Natural killer cell treated with Interleukin-12 subunit alpha and Interleukin-12 subunit beta and Interleukin-15 and Interleukin-18, amount 100 ng/mL, for 72 hours (primary cell): Measurements from ENCODE around the gene WIPF2. TPM values are rescaled to one million over a fixed set of nuclear protein-coding genes. Genes with fewer than 3 reads are reported as not detected.
"Not testable (repeated sequence)": the region's sequence is repeated elsewhere in the genome, so short reads cannot be mapped to it uniquely, and the experiment has no call there.

Experiments used
- ATAC-seq, 2 donors: fragments of 150-1000 bp; cut with Tn5 transposase in 1 of 2; sonication (Bioruptor Pico), chemical (Tn5 transposase) in 1 of 2; 2 replicates each; pipeline ENCODE4 v1.10.0; 2021
- DNase-seq: peaks from one replicate; pipeline ENCODE4 v3.0.0; 2022; ENCODE audit warnings: low spot score
- H3K27ac Mint-ChIP-seq, 2 donors: 1 replicate in 1 of 2; 2 replicates in 1 of 2; pipeline ENCODE4 v1.8.0; 2022; ENCODE audit warnings: mixed read lengths in 2 of 2, mild to moderate bottlenecking in 1 of 2, moderate library complexity in 1 of 2
- H3K27me3 Mint-ChIP-seq, 2 donors: 1 replicate in 1 of 2; 2 replicates in 1 of 2; pipeline ENCODE4 v1.8.0; 2022; ENCODE audit warnings: mixed read lengths in 2 of 2
- H3K36me3 Mint-ChIP-seq: one replicate; pipeline ENCODE4 v1.8.0; 2022; ENCODE audit warnings: mixed read lengths
- H3K4me1 Mint-ChIP-seq, 2 donors: 1 replicate in 1 of 2; 2 replicates in 1 of 2; pipeline ENCODE4 v1.8.0; 2022; ENCODE audit warnings: low read depth in 2 of 2, mixed read lengths in 2 of 2, mild to moderate bottlenecking in 1 of 2
- H3K4me3 Mint-ChIP-seq: one replicate; pipeline ENCODE4 v1.8.0; 2022; ENCODE audit warnings: mixed read lengths
- H3K9me3 Mint-ChIP-seq: 2 replicates; pipeline ENCODE4 v1.8.0; 2022; ENCODE audit warnings: mixed read lengths
- total RNA-seq, 2 donors: library from RNA; stranded (reverse); gene quantifications; one replicate each; pipeline ENCODE4 v1.2.3, GENCODE V29; 2022

The WIPF2 gene
- total RNA-seq, 2 donors from 2014 or later, result 32.4 to 34.6 TPM

DNA sequence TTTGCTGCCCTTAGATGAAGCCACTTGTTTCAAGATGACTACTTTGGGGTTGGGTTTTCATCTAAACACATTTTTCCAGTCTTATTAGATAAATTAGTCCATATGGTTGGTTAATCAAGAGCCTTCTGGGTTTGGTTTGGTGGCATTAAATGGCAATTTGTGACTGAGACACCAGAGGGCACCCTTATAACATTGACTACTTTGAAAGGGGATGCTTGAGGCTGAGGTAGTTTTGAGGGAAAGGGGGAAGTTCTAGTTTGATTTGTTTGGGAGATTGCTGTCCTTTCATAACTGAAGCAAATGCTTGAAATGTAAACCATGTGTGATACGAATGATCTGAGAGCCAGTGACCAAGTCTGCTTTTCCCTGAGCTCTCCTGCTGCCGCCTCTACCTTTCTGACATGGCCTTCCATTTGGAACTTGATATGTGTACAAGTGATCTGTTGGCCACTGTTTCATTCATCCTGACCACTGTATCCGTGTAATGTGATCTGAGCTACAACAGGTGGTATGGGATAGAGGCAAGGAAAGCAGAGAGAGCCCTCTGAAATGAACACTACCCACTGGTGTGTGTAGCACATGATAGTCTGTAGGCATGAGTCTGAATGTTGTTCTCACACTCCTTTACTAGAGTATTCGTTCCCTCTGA lies 84.0 kb downstream of the WIPF2 start:
- ATAC-seq (peak in 1 of 2 donors; percentile 41), DNase-seq (no peak)
- Mint-ChIP-seq H3K4me1 (peaks cover 14 to 15% of the 10 kb centered on the region in 2 donors), H3K27ac (no peak overlapping the region), H3K9me3 (no peaks in the 10 kb centered on the region), H3K36me3 (peaks cover 17% of the 10 kb centered on the region), H3K27me3 (no peaks in the 10 kb centered on the region), H3K4me3 (no peak overlapping the region)

- no peaks in the 10 kb centered on the region for H3K9me3 Mint-ChIP-seq
- H3K4me3 Mint-ChIP-seq, result no peak overlapping the region
- peak overlapping the region in 1 of 2 donors; percentile 14 for H3K27ac Mint-ChIP-seq
- peaks cover 14 to 15% of the 10 kb centered on the region in 2 donors for H3K4me1 Mint-ChIP-seq
- ATAC-seq (no peak), DNase-seq (no peak)
- no peaks in the 10 kb centered on the region for H3K27me3 Mint-ChIP-seq
- peaks cover 17% of the 10 kb centered on the region for H3K36me3 Mint-ChIP-seq
These were observed 84.8 kb downstream of the WIPF2 start for GRCh38 chr17:40303708-40304551.

DNA sequence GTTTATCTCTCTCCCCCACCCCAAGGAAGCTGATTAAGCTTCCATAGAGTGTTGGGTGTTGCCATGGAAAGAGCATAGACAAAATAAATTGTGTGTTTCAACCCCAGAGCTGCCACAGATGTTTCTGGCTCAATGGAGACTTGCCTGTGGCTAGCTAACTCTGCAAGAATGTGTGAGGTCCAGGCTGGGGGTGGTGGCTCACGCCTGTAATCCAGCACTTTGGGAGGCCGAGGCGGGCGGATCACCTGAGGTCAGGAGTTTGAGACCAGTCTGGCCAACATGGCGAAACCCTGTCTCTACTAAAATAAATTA lies 85.4 kb downstream of the WIPF2 start:
- H3K9me3 Mint-ChIP-seq, H3K4me3 Mint-ChIP-seq, ATAC-seq, DNase-seq, H3K27ac Mint-ChIP-seq, H3K27me3 Mint-ChIP-seq: not testable (repeated sequence)
- H3K36me3 Mint-ChIP-seq, result peaks cover 17% of the 10 kb centered on the region
- H3K4me1 Mint-ChIP-seq, result peaks cover 15 to 18% of the 10 kb centered on the region in 2 donors

DNA sequence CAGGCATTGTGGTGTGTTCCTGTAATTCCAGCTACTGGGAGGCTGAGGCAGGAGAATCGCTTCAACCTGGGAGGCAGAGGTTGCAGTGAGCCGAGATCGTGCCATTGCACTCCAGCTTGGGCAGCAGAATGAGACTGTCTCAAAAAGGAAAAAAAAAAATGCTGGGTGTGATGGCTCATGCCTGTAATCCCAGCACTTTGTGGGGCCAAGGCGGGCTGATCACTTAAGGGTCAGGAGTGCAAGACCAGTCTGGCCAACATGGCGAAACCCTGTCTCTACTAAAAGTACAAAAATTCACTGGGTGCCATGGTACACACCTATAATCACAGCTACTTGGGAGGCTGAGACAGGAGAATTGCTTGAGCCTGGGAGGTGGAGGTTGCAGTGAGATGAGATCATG lies 85.8 kb downstream of the WIPF2 start:
- peaks cover 17% of the 10 kb centered on the region for H3K36me3 Mint-ChIP-seq
- DNase-seq, H3K27ac Mint-ChIP-seq, H3K27me3 Mint-ChIP-seq, H3K9me3 Mint-ChIP-seq, H3K4me3 Mint-ChIP-seq, ATAC-seq: not testable (repeated sequence)
- peaks cover 15 to 22% of the 10 kb centered on the region in 2 donors for H3K4me1 Mint-ChIP-seq

DNA sequence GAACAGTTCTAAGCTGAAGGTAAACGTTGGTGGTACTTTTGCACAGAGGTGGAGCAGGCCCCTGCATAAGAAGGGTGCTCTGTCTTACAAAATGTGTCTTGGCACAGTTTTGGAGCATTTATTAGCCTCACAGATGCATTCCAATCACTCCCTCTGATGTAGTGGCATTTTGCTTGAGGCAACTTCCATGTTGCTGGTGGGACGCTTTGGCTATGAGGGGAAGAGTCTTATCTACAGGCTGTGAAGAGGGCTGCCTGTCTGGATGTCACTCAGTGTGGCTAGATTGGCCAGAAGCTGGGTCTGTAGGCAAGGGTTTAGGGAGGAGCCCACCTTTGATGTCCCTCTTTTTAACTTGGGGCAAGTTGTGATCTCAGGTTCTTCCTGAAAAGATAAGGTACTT lies 87.3 kb downstream of the WIPF2 start:
- no peak for DNase-seq
- Mint-ChIP-seq H3K9me3 (no peaks in the 10 kb centered on the region), H3K36me3 (peaks cover 15% of the 10 kb centered on the region), H3K27ac (no peak overlapping the region), H3K4me3 (no peak overlapping the region), H3K27me3 (no peaks in the 10 kb centered on the region), H3K4me1 (peaks cover 20 to 36% of the 10 kb centered on the region in 2 donors)
- ATAC-seq, result no peak

- H3K27me3 Mint-ChIP-seq, result no peaks in the 10 kb centered on the region
- peaks cover 28 to 44% of the 10 kb centered on the region in 2 donors for H3K4me1 Mint-ChIP-seq
- no peak overlapping the region for H3K4me3 Mint-ChIP-seq
- H3K27ac Mint-ChIP-seq, result no peak overlapping the region
- peaks cover 12% of the 10 kb centered on the region for H3K36me3 Mint-ChIP-seq
- H3K9me3 Mint-ChIP-seq, result no peaks in the 10 kb centered on the region
- DNase-seq (no peak), ATAC-seq (no peak)
These were observed 88.1 kb downstream of the WIPF2 start for GRCh38 chr17:40307001-40307730.

- no peaks in the 10 kb centered on the region for H3K9me3 Mint-ChIP-seq
- H3K36me3 Mint-ChIP-seq, result peaks cover 11% of the 10 kb centered on the region
- H3K27me3 Mint-ChIP-seq, result no peaks in the 10 kb centered on the region
- DNase-seq, result no peak
- peaks cover 34 to 49% of the 10 kb centered on the region in 2 donors for H3K4me1 Mint-ChIP-seq
- H3K4me3 Mint-ChIP-seq, result no peak overlapping the region
- H3K27ac Mint-ChIP-seq, result no peak overlapping the region
- ATAC-seq, result no peak
These were observed 88.7 kb downstream of the WIPF2 start for GRCh38 chr17:40307740-40308239.

DNA sequence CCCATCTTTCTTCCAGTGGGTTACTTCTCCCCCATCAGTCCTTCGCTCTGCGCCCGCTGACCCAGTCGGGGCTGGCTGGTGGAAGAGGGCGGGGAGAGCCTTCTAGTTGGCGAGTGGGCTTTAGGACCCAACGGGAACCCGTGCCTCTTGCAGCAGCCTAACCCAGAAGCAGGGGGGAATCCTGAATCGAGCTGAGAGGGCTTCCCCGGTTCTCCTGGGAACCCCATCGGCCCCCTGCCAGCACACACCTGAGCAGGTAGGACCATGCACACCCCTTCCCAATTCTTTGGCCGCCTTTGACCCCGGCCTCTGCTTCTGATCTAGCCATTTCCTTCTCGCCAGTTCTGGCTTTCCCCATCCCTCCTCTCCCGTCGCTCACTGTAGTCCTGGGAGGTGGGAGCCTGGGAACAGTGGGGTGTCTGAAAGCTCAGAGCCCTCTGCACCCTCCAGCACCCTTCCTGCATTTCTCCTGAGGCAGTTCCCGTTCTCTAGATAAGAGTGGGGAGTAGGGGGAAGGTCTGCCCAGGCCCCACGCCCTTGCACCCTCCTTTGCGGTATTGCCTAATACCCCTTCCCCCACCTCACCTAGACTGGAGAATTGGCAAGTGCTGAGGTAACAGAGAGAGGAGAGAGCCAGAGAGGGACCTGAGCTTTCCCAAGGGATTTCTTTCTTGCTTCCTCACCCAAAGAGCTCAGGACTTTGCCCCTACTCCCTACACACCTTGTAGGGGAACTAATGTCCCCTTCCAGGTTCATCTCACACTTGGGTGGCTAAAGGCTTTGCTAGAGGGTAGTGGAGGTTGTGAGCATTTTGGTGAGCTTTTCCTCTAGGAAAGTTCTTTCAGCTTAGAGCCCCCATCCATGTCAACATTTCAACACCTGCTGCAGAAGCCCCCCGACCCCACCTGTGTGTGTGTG lies 90.2 kb downstream of the WIPF2 start, which contains the start of gene RARA:
TSS of gene RARA (plus strand) at position 150 of the 918 bp plus-strand sequence. CDS start 22,039 bp downstream, outside the sequence.
- DNase-seq, result no peak
- no peak within 1 kb of the TSS for H3K27ac Mint-ChIP-seq
- no peaks in the 10 kb centered on the region for H3K36me3 Mint-ChIP-seq
- no peaks in the 10 kb centered on the region for H3K27me3 Mint-ChIP-seq
- ATAC-seq, result peak in 1 of 2 donors; percentile 60
- H3K4me3 Mint-ChIP-seq, result no peak within 1 kb of the TSS
- peaks cover 30 to 51% of the 10 kb centered on the region in 2 donors for H3K4me1 Mint-ChIP-seq
- no peaks in the 10 kb centered on the region for H3K9me3 Mint-ChIP-seq

DNA sequence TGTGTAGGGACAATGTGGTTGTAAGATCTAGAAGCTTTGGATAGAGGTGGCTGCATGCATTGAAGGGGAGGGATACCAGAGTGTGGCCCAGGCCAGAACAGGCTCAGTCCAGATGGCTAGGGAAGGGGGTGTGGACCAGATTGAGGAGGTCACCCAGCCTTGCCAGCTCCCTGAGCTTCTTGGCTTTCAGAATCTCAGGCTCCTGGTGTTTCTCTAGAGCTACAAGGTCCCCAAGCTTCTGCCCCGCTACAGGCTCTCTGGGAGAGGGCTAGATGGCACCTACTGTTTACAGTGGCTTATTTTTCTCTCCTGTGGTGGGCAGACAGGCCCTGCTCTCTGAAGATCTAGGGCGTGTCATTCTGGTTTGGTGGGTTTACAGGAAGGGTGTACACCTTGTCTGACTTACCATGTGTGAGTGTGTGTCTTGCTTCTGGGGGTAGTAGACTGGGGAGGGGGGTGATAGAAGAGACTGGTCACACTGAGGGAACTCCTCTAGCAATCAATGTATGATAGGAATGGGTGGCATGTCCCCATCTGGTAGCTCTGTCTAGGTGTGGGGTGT lies 90.9 kb downstream of the WIPF2 start:
- no peak for DNase-seq
- Mint-ChIP-seq H3K9me3 (no peaks in the 10 kb centered on the region), H3K4me3 (no peak overlapping the region), H3K27me3 (no peaks in the 10 kb centered on the region), H3K27ac (no peak overlapping the region), H3K4me1 (peaks cover 37 to 55% of the 10 kb centered on the region in 2 donors), H3K36me3 (no peaks in the 10 kb centered on the region)
- ATAC-seq, result no peak

GRCh38 chr17:40310882-40311391 lies 91.8 kb downstream of the WIPF2 start:
- Mint-ChIP-seq H3K27ac (no peak overlapping the region), H3K36me3 (no peaks in the 10 kb centered on the region), H3K4me3 (no peak overlapping the region), H3K9me3 (no peaks in the 10 kb centered on the region), H3K4me1 (peaks cover 44 to 60% of the 10 kb centered on the region in 2 donors), H3K27me3 (no peaks in the 10 kb centered on the region)
- no peak for ATAC-seq
- no peak for DNase-seq

DNA sequence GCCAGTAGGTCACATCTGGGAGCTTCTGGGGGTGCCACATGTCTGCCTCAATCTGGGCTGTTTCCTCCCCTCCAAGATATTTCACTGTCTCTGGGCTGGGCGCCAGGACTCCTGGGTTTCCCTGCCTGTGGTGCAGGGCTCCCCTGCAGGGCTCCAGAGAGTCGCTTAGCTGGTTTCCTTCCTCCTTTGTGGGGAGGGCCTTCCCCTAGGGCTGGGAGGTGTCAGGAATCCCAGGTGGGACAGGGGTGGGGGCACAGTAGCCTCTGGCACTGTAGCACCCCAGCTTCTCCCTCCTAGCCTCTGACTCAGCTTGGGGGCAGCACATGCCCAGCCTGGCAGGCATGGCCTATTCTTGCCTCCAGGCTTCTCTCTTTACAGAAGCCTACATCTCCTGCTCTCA lies 92.5 kb downstream of the WIPF2 start:
- peak overlapping the region; percentile 68 for H3K4me3 Mint-ChIP-seq
- DNase-seq, result no peak
- H3K9me3 Mint-ChIP-seq, result no peaks in the 10 kb centered on the region
- H3K27me3 Mint-ChIP-seq, result no peaks in the 10 kb centered on the region
- peaks cover 51 to 65% of the 10 kb centered on the region in 2 donors for H3K4me1 Mint-ChIP-seq
- ATAC-seq, result no peak
- H3K27ac Mint-ChIP-seq, result peak overlapping the region in 1 of 2 donors; percentile 84
- H3K36me3 Mint-ChIP-seq, result no peaks in the 10 kb centered on the region

DNA sequence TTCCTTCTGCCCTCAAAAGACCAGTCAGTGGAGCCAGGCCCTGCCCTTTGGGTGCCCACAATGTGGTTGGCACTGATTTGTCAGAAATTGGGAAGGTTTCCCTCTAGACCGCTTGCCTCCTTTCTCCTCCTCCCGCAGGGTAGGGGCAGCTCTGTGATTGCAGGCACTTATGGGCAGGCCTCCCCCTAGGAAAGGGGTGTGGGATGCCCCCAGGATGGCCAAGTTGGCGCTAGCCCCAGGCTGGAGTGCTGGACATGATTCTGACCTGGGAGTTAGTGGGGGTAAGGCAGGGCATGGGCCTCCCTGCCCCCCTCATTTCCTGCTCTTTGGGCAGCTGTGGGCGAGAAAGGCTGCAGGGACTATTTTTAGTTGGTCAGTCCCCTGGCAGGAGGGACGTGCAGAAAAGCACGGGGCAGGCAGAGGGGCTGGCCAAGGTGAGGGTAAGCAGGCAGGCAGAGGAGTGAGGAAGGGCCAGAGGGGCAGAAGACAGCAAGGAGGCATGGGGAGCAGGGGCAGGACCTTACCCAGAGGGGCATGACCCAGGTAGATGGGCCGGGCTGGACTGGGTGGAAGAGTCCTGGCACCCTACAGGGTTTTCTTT lies 93.1 kb downstream of the WIPF2 start:
- Mint-ChIP-seq H3K9me3 (no peaks in the 10 kb centered on the region), H3K27me3 (no peaks in the 10 kb centered on the region), H3K4me1 (peaks cover 51 to 69% of the 10 kb centered on the region in 2 donors), H3K4me3 (peak overlapping the region; percentile 68), H3K27ac (peak overlapping the region in 1 of 2 donors; percentile 84), H3K36me3 (no peaks in the 10 kb centered on the region)
- DNase-seq, result peak; percentile 86
- ATAC-seq, result peak; percentile 32 to 62
